Neuronal stem cell (in vitro differentiated cells): ENCODE results near the gene CXCR3.

ENCODE experiments used
- DNase-seq: peaks from one replicate; pipeline ENCODE4 v3.0.0-alpha.2; 2013; ENCODE audit warnings: low spot score
- H2AFZ ChIP-seq: one replicate; pipeline ENCODE4 v1.6.1; 2013; ENCODE audit warnings: mild to moderate bottlenecking, low read length, inconsistent platforms
- H2AK5ac ChIP-seq: 2 replicates; pipeline ENCODE4 v1.6.1; 2013; ENCODE audit warnings: low read depth, mild to moderate bottlenecking, inconsistent platforms, low read length, moderate library complexity, mixed read lengths
- H2BK120ac ChIP-seq: 2 replicates; pipeline ENCODE4 v1.6.1; 2013; ENCODE audit warnings: low read depth, mild to moderate bottlenecking, inconsistent platforms, low read length, moderate library complexity, mixed read lengths
- H2BK12ac ChIP-seq: one replicate; pipeline ENCODE4 v1.6.1; 2013; ENCODE audit warnings: low read length, inconsistent platforms
- H2BK15ac ChIP-seq: 2 replicates; pipeline ENCODE4 v1.6.1; 2013; ENCODE audit warnings: mild to moderate bottlenecking, low read length, inconsistent platforms, mixed read lengths
- H2BK5ac ChIP-seq: one replicate; pipeline ENCODE4 v1.6.1; 2013; ENCODE audit warnings: inconsistent platforms, mild to moderate bottlenecking, low read length, moderate library complexity
- H3K14ac ChIP-seq: one replicate; pipeline ENCODE4 v1.6.1; 2013; ENCODE audit warnings: low read length, inconsistent platforms
- H3K18ac ChIP-seq: 2 replicates; pipeline ENCODE4 v1.6.1; 2013; ENCODE audit warnings: low read length, inconsistent platforms
- H3K23ac ChIP-seq: 2 replicates; pipeline ENCODE4 v1.6.1; 2013; ENCODE audit warnings: low read depth, mild to moderate bottlenecking, mixed read lengths, low read length, inconsistent platforms; ENCODE audit not compliant: poor library complexity
- H3K27ac ChIP-seq: replicated peaks from 3 replicates; pipeline ENCODE4 v1.5.1; 2013; ENCODE audit warnings: low read length, inconsistent platforms
- H3K27me3 ChIP-seq, 3 experiments: 2 replicates each; pipeline ENCODE4 v1.6.1; 2013; ENCODE audit warnings: low read length in 3 of 3, mild to moderate bottlenecking in 2 of 3, inconsistent platforms in 1 of 3, low read depth in 1 of 3, mixed read lengths in 1 of 3, moderate library complexity in 1 of 3; ENCODE audit not compliant: control insufficient read depth in 3 of 3, insufficient read depth in 3 of 3
- H3K36me3 ChIP-seq, 2 donors: replicated peaks in 1 of 2; 2 replicates each; pipeline ENCODE4 v1.6.1; 2013; ENCODE audit warnings: low read length in 2 of 2; ENCODE audit not compliant: control insufficient read depth in 2 of 2, insufficient read depth in 2 of 2
- H3K4ac ChIP-seq: 2 replicates; pipeline ENCODE4 v1.6.1; 2013; ENCODE audit warnings: inconsistent platforms, mild to moderate bottlenecking, low read length, moderate library complexity
- H3K4me1 ChIP-seq, 2 donors: 1 replicate in 1 of 2; 2 replicates in 1 of 2; pipeline ENCODE4 v1.6.1; 2013; ENCODE audit warnings: low read length in 2 of 2, low read depth in 1 of 2; ENCODE audit not compliant: control insufficient read depth in 2 of 2, insufficient read depth in 1 of 2
- H3K4me2 ChIP-seq: one replicate; pipeline ENCODE4 v1.6.1; 2013; ENCODE audit warnings: mild to moderate bottlenecking, low read length, inconsistent platforms; ENCODE audit not compliant: insufficient read depth, poor library complexity, severe bottlenecking
- H3K4me3 ChIP-seq, 2 donors: 2 replicates each; pipeline ENCODE4 v1.5.1; 2013; ENCODE audit warnings: low read length in 2 of 2, mild to moderate bottlenecking in 2 of 2, inconsistent platforms in 1 of 2, moderate library complexity in 1 of 2
- H3K79me1 ChIP-seq: one replicate; pipeline ENCODE4 v1.6.1; 2013; ENCODE audit warnings: low read depth, mild to moderate bottlenecking, inconsistent platforms, low read length, moderate library complexity
- H3K9ac ChIP-seq: one replicate; pipeline ENCODE4 v1.6.1; 2013; ENCODE audit warnings: mild to moderate bottlenecking, low read depth, low read length, inconsistent platforms; ENCODE audit not compliant: poor library complexity
- H3K9me3 ChIP-seq, 2 donors: replicated peaks in 1 of 2; 2 replicates each; pipeline versions ENCODE3 to v1.6.1; 2013; ENCODE audit warnings: low read length in 2 of 2, mild to moderate bottlenecking in 2 of 2, inconsistent platforms in 1 of 2, low read depth in 1 of 2, mixed read lengths in 1 of 2, moderate library complexity in 1 of 2; ENCODE audit not compliant: control insufficient read depth in 2 of 2, insufficient read depth in 1 of 2
- H4K8ac ChIP-seq: one replicate; pipeline ENCODE4 v1.6.1; 2013; ENCODE audit warnings: low read depth, mild to moderate bottlenecking, inconsistent platforms, low read length, moderate library complexity
- H4K91ac ChIP-seq: one replicate; pipeline ENCODE4 v1.6.1; 2013; ENCODE audit warnings: low read length, low read depth, mild to moderate bottlenecking, inconsistent platforms; ENCODE audit not compliant: poor library complexity
- WGBS, 2 donors: extraction: QIAGEN DNeasy Blood & Tissue Kit; methylation state at CpG; one replicate each; pipeline ENCODE4 v1.1.7; 2013; ENCODE audit warnings: missing lambda C conversion rate in 2 of 2, mixed read lengths in 1 of 2; ENCODE audit not compliant: insufficient read length in 2 of 2, insufficient replicate concordance in 1 of 2; ENCODE audit errors: extremely low coverage in 2 of 2; 5-methylcytosine and 5-hydroxymethylcytosine counted together

Gene CXCR3

DNA sequence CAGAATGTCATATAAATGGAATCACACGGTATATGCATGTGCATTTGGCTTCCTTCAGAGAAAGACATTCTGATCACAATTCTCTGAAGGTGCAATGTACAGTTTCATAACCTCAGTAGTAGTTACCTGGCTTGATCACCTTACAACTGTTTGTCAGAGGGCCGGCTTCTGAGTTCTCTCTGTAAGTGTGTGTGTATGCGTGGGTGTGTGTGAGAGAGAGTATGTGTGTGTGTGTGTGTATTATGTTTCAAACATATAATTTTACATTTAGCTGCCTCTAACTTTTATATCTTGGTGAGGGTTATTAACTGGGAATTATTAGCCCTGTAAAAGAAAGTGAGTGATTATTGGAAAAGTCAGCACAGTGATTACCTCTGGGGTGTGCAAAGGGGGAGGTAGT, 41.0 kb upstream of the CXCR3 start:
- no peak overlapping the region for H3K14ac ChIP-seq
- no peak overlapping the region for H3K4me3 ChIP-seq
- no peak overlapping the region for H2AK5ac ChIP-seq
- no peaks in the 10 kb centered on the region for H3K36me3 ChIP-seq
- no peak overlapping the region for H3K4me2 ChIP-seq
- no CpG with 5 or more reads among the region's 3 CpGs for WGBS, 2 donors
- no peak overlapping the region for H4K8ac ChIP-seq
- no peak overlapping the region for H3K18ac ChIP-seq
- H2BK12ac ChIP-seq = no peak overlapping the region
- no peak overlapping the region for H2BK5ac ChIP-seq
- no peak overlapping the region for H3K27ac ChIP-seq
- H3K4ac ChIP-seq = no peak overlapping the region
- no peak overlapping the region for H3K23ac ChIP-seq
- H3K79me1 ChIP-seq = no peaks in the 10 kb centered on the region
- no peaks in the 10 kb centered on the region for H3K4me1 ChIP-seq
- no peak overlapping the region for H4K91ac ChIP-seq
- no peak overlapping the region for H2BK15ac ChIP-seq
- H3K27me3 ChIP-seq = peaks cover 0 to 13% (median 0%) of the 10 kb centered on the region in 3 experiments
- no peak overlapping the region for H2BK120ac ChIP-seq
- no peak overlapping the region for H2AFZ ChIP-seq
- H3K9me3 ChIP-seq = no peaks in the 10 kb centered on the region
- no peak overlapping the region for H3K9ac ChIP-seq
- DNase-seq = no peak

DNA sequence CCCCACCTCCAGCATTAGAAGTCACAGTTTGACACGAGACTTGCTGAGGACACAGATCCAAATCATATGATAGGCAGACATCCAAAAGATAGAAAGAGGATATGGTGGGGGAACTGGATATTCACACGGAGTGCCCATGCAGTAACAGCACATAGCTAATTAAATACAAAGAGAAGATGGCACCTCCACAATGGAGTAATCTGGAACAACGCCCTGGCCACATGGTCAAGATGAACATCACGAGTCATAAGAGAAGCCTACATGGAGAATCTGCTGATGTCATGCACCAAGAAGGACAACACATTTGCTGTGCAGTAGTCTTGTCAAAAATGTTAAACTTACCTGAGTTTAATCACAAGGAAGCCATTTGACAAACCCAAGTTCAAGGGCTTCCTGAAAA, 39.0 kb upstream of the CXCR3 start:
- Histone ChIP-seq H2BK15ac (no peak overlapping the region), H3K4me1 (no peaks in the 10 kb centered on the region), H3K27ac (no peak overlapping the region), H3K4ac (no peak overlapping the region), H3K36me3 (no peaks in the 10 kb centered on the region), H3K9me3 (no peaks in the 10 kb centered on the region), H3K9ac (no peak overlapping the region), H3K18ac (no peak overlapping the region), H3K4me3 (no peak overlapping the region), H4K91ac (no peak overlapping the region), H3K4me2 (no peak overlapping the region), H3K27me3 (peaks cover 0 to 12% (median 0%) of the 10 kb centered on the region in 3 experiments), H3K14ac (no peak overlapping the region), H3K79me1 (no peaks in the 10 kb centered on the region), H3K23ac (no peak overlapping the region), H2AFZ (no peak overlapping the region), H2BK12ac (no peak overlapping the region), H2BK120ac (no peak overlapping the region), H2BK5ac (no peak overlapping the region), H4K8ac (no peak overlapping the region), H2AK5ac (no peak overlapping the region)
- WGBS, 2 donors = no CpG with 5 or more reads among the region's 4 CpGs
- no peak for DNase-seq

GRCh38 chrX:71653344-71653743, 35.0 kb upstream of the CXCR3 start:
- no peak overlapping the region for H2AFZ ChIP-seq
- H4K8ac ChIP-seq = no peak overlapping the region
- H3K79me1 ChIP-seq = no peaks in the 10 kb centered on the region
- H2BK12ac ChIP-seq = no peak overlapping the region
- H3K4me1 ChIP-seq = no peaks in the 10 kb centered on the region
- no peak overlapping the region for H2AK5ac ChIP-seq
- H2BK5ac ChIP-seq = no peak overlapping the region
- H3K27me3 ChIP-seq = peaks cover 0 to 2% (median 0%) of the 10 kb centered on the region in 3 experiments
- H3K4me3 ChIP-seq = no peak overlapping the region
- no peaks in the 10 kb centered on the region for H3K36me3 ChIP-seq
- no peak for DNase-seq
- H3K4ac ChIP-seq = no peak overlapping the region
- H2BK15ac ChIP-seq = no peak overlapping the region
- H3K27ac ChIP-seq = no peak overlapping the region
- no peak overlapping the region for H2BK120ac ChIP-seq
- H3K18ac ChIP-seq = no peak overlapping the region
- H3K23ac ChIP-seq = no peak overlapping the region
- H3K9ac ChIP-seq = no peak overlapping the region
- no peak overlapping the region for H4K91ac ChIP-seq
- H3K14ac ChIP-seq = no peak overlapping the region
- no peak overlapping the region for H3K4me2 ChIP-seq
- H3K9me3 ChIP-seq = no peaks in the 10 kb centered on the region
- WGBS, 2 donors = no CpG with 5 or more reads among the region's 2 CpGs

- DNase-seq = peak; percentile 14
- no CpG with 5 or more reads among the region's 2 CpGs for WGBS, 2 donors
- Histone ChIP-seq H3K9ac (no peak overlapping the region), H4K8ac (no peak overlapping the region), H3K9me3 (no peaks in the 10 kb centered on the region), H3K4me2 (no peak overlapping the region), H2BK12ac (no peak overlapping the region), H2AK5ac (no peak overlapping the region), H2BK15ac (no peak overlapping the region), H3K27ac (no peak overlapping the region), H2AFZ (no peak overlapping the region), H3K14ac (no peak overlapping the region), H2BK5ac (no peak overlapping the region), H3K79me1 (no peaks in the 10 kb centered on the region), H2BK120ac (no peak overlapping the region), H3K4me1 (no peaks in the 10 kb centered on the region), H3K23ac (no peak overlapping the region), H3K18ac (no peak overlapping the region), H3K4ac (no peak overlapping the region), H3K4me3 (no peak overlapping the region), H3K36me3 (no peaks in the 10 kb centered on the region), H4K91ac (no peak overlapping the region), H3K27me3 (no peaks in the 10 kb centered on the region)
Measured at GRCh38 chrX:71652405-71652804, 34.1 kb upstream of the CXCR3 start.
